HepG2 (cell line): ENCODE results near the gene CISD1. TPM values are rescaled to one million over a fixed set of nuclear protein-coding genes. Genes with fewer than 3 reads are reported as not detected.

Source experiments
- ATAC-seq: fragments of 200-7000 bp; cut with Tn5 transposase; 3 replicates; pipeline ENCODE4 v1.9.1; 2020; ENCODE audit warnings: mild to moderate bottlenecking, moderate library complexity
- BruUV-seq: library from RNA; stranded (reverse); fragments of 400-500 nt; replicated peaks from 2 replicates; lab custom pipeline; 2021; lab: Mats Ljungman, UMichigan
- CTCF ChIA-PET: fragments of 300-600 bp; formaldehyde crosslinking; extraction: SDS; loops from one replicate; lab custom pipeline; 2021; ENCODE audit warnings: low total read pairs, inconsistent platforms, low intra/inter-chr PET ratio; lab: Yijun Ruan, JAX
- POLR2A ChIA-PET: fragments of 350-600 bp; sonication (Branson Sonifier 250); formaldehyde crosslinking; loops from one replicate; lab custom pipeline; 2020; ENCODE audit warnings: antibody characterized with exemption, inconsistent platforms; lab: Yijun Ruan, JAX
- DNase-seq: peaks from one replicate; pipeline ENCODE4 v3.0.0-alpha.2; 2015; ENCODE audit warnings: low spot score
- FAIRE-seq: peaks from 3 replicates; lab custom pipeline; 2011; peaks lifted over from hg19 to GRCh38; lab: Jason Lieb, UNC
- H2AFZ ChIP-seq: one replicate; pipeline ENCODE4 v1.6.1; 2011; ENCODE audit warnings: low read length, inconsistent platforms
- H3K27ac ChIP-seq: fragments of 300-600 bp; 3 replicates; pipeline ENCODE4 v1.8.0; 2011; ENCODE audit warnings: mixed run types, mild to moderate bottlenecking, mixed read lengths, low read length, inconsistent platforms; ENCODE audit not compliant: insufficient read depth; ENCODE audit errors: extremely low read length
- H3K27me3 ChIP-seq, 2 experiments: fragments of 200-600 bp in 1 of 2; 2 replicates in 1 of 2; 3 replicates in 1 of 2; pipeline versions ENCODE4 v1.6.0 to v1.8.0; 2011; ENCODE audit warnings: low read length in 2 of 2, mild to moderate bottlenecking in 2 of 2, moderate library complexity in 2 of 2, inconsistent platforms in 1 of 2; ENCODE audit not compliant: insufficient read depth in 2 of 2, control insufficient read depth in 1 of 2
- H3K36me3 ChIP-seq, 2 experiments: fragments of 200-600 bp in 1 of 2; replicated peaks in 1 of 2; 2 replicates in 1 of 2; 3 replicates in 1 of 2; pipeline versions ENCODE4 v1.5.1 to v1.8.0; 2011; ENCODE audit warnings: low read length in 2 of 2, inconsistent platforms in 1 of 2; ENCODE audit not compliant: insufficient read depth in 2 of 2, control insufficient read depth in 1 of 2
- H3K4me1 ChIP-seq: 2 replicates; pipeline ENCODE4 v1.5.1; 2012; ENCODE audit warnings: low read length, inconsistent platforms; ENCODE audit not compliant: insufficient read depth
- H3K4me2 ChIP-seq: 2 replicates; pipeline ENCODE4 v1.6.0; 2011; ENCODE audit warnings: low read depth, low read length, inconsistent platforms
- H3K4me3 ChIP-seq, 3 experiments: fragments of 200-600 bp in 1 of 3; sonication (generic), shearing (Covaris generic) in 1 of 3; replicated peaks in 1 of 3; 2 replicates each; pipeline ENCODE4 v1.5.1; 2011 to 2016; ENCODE audit warnings: low read length in 3 of 3, inconsistent platforms in 2 of 3, low read depth in 2 of 3, mild to moderate bottlenecking in 2 of 3, control low read depth in 1 of 3, mixed read lengths in 1 of 3; ENCODE audit not compliant: insufficient read depth in 1 of 3
- H3K79me2 ChIP-seq: one replicate; pipeline ENCODE4 v1.6.1; 2011; ENCODE audit warnings: low read length, inconsistent platforms; ENCODE audit not compliant: insufficient read depth
- H3K9ac ChIP-seq: 2 replicates; pipeline ENCODE4 v1.6.0; 2011; ENCODE audit warnings: mild to moderate bottlenecking, low read depth, low read length, inconsistent platforms; ENCODE audit not compliant: insufficient read depth
- H3K9me3 ChIP-seq: 2 replicates; pipeline ENCODE4 v1.5.1; 2012; ENCODE audit warnings: mild to moderate bottlenecking, low read length
- H4K20me1 ChIP-seq: 2 replicates; pipeline ENCODE4 v1.6.0; 2011; ENCODE audit warnings: inconsistent platforms, mild to moderate bottlenecking, low read length, moderate library complexity; ENCODE audit not compliant: insufficient read depth
- ARNT2 ChIP-seq: sonication (generic); formaldehyde crosslinking; IDR thresholded peaks from 2 replicates; pipeline ENCODE4 v1.8.0; 2022; ENCODE audit warnings: mild to moderate bottlenecking, low read depth, missing genetic modification reagents, moderate library complexity
- ELF1 ChIP-seq: sonication (generic); formaldehyde crosslinking; IDR thresholded peaks from 2 replicates; pipeline ENCODE4 v1.4.0; 2020; ENCODE audit warnings: missing genetic modification reagents
- ETV5 ChIP-seq: IDR thresholded peaks from 2 replicates; pipeline ENCODE4 v1.6.1; 2018; ENCODE audit warnings: missing biosample characterization, missing genetic modification reagents, inconsistent platforms, borderline replicate concordance
- HNF4G ChIP-seq, 2 experiments: sonication (generic) in 1 of 2; formaldehyde crosslinking in 1 of 2; IDR thresholded peaks; 2 replicates each; pipeline versions ENCODE4 v1.4.0 to v1.6.1; 2011 to 2020; ENCODE audit warnings: borderline replicate concordance in 2 of 2, low read depth in 2 of 2, mild to moderate bottlenecking in 2 of 2, low read length in 1 of 2, missing genetic modification reagents in 1 of 2, moderate library complexity in 1 of 2
- RFX1 ChIP-seq: fragments of 450-650 bp; IDR thresholded peaks from 2 replicates; pipeline ENCODE4 v1.6.1; 2017
- RNF2 ChIP-seq: fragments of 450-650 bp; conservative IDR thresholded peaks from 2 replicates; pipeline ENCODE4 v1.6.1; 2016; ENCODE audit warnings: low read depth
- SALL1 ChIP-seq: sonication (generic); formaldehyde crosslinking; IDR thresholded peaks from 2 replicates; pipeline ENCODE4 v1.8.0; 2022; ENCODE audit warnings: mild to moderate bottlenecking, missing genetic modification reagents
- SALL2 ChIP-seq: sonication (generic); formaldehyde crosslinking; IDR thresholded peaks from 2 replicates; pipeline ENCODE4 v1.8.1; 2023; ENCODE audit warnings: mild to moderate bottlenecking, missing genetic modification reagents, inconsistent platforms
- U2AF1 ChIP-seq: fragments of 200-400 bp; formaldehyde crosslinking; optimal IDR thresholded peaks from 2 replicates; pipeline ENCODE3; 2017; ENCODE audit warnings: mild to moderate bottlenecking, low read depth, low read length
- XRCC5 ChIP-seq: fragments of 200-400 bp; formaldehyde crosslinking; optimal IDR thresholded peaks from 2 replicates; pipeline ENCODE3; 2017; ENCODE audit warnings: mild to moderate bottlenecking, low read length
- ZNF335 ChIP-seq: sonication (generic); formaldehyde crosslinking; IDR thresholded peaks from 2 replicates; pipeline ENCODE4 v1.4.0; 2020; ENCODE audit warnings: missing genetic modification reagents
- ZNF543 ChIP-seq: sonication (generic); formaldehyde crosslinking; IDR thresholded peaks from 2 replicates; pipeline ENCODE4 v1.4.0; 2020; ENCODE audit warnings: mild to moderate bottlenecking, missing genetic modification reagents
- ZNF670 ChIP-seq: sonication (generic); formaldehyde crosslinking; IDR thresholded peaks from 2 replicates; pipeline ENCODE4 v1.8.0; 2022; ENCODE audit warnings: mild to moderate bottlenecking, missing genetic modification reagents, borderline replicate concordance
- ZNF75D ChIP-seq: sonication (generic); formaldehyde crosslinking; IDR thresholded peaks from 2 replicates; pipeline ENCODE4 v1.8.1; 2023; ENCODE audit warnings: missing genetic modification reagents, mild to moderate bottlenecking, borderline replicate concordance
- ZNF768 ChIP-seq: sonication (generic); formaldehyde crosslinking; IDR thresholded peaks from 2 replicates; pipeline ENCODE4 v1.4.0; 2020; ENCODE audit warnings: missing genetic modification reagents
- ZNF777 ChIP-seq: sonication (generic); formaldehyde crosslinking; IDR thresholded peaks from 2 replicates; pipeline ENCODE4 v1.4.0; 2020; ENCODE audit warnings: missing genetic modification reagents
- WGBS: methylation state at CpG from one replicate; pipeline ENCODE4 v1.1.6; 2017; ENCODE audit warnings: low lambda C conversion rate; 5-methylcytosine and 5-hydroxymethylcytosine counted together
- in situ Hi-C: cut with HindIII; loops from 2 replicates; pipeline ENCODE4 v1.10.0; 2017; ENCODE audit warnings: low pct_unique_long_range_greater_than_20kb; ENCODE audit not compliant: extremely low pct_ligation_motif_present
- intact Hi-C: fragments of 100-400 bp; cut with micrococcal nuclease; formaldehyde crosslinking; loops from one replicate; pipeline ENCODE4 v1.10.0; 2022; ENCODE audit not compliant: unreplicated experiment
- polyA plus RNA-seq, 8 experiments: library from polyadenylated mRNA; depleted of rRNA in 3 of 8; stranded (reverse) in 7 of 8; unstranded in 1 of 8; fragments of >200 nt; fragmentation: Illumina TruSeq in 4 of 8; extraction: Trizol in 4 of 8; gene quantifications; 2 replicates each; pipeline versions ENCODE4 v1.2.1 to v1.2.3, GENCODE V29; 2011 to 2016; ENCODE audit warnings: low read depth in 4 of 8, missing spikeins in 1 of 8, mixed read lengths in 1 of 8; ENCODE audit not compliant: insufficient read depth in 1 of 8
- total RNA-seq, 5 experiments: library from RNA; depleted of rRNA; stranded (reverse); fragments of >200 nt; fragmentation: Illumina TruSeq; extraction: Trizol; gene quantifications; 2 replicates each; pipeline ENCODE4 v1.2.3, GENCODE V29; 2016; ENCODE audit warnings: low read depth in 1 of 5
- TF ChIP-seq, protein P1 (sequence below): IDR thresholded peaks from 2 replicates; pipeline ENCODE4 v1.6.1; 2018; ENCODE audit warnings: missing genetic modification reagents
- TF ChIP-seq, protein P2 (sequence below): sonication (generic); formaldehyde crosslinking; IDR thresholded peaks from 2 replicates; pipeline ENCODE4 v1.4.0; 2020; ENCODE audit warnings: missing genetic modification reagents, mild to moderate bottlenecking, borderline replicate concordance

The CISD1 gene
- total and polyA plus RNA-seq, 2 of the 13 experiments (the other 11 are each of a cell fraction or from before 2014, with no cell fraction given): 63.4 to 78.9 TPM

DNA sequence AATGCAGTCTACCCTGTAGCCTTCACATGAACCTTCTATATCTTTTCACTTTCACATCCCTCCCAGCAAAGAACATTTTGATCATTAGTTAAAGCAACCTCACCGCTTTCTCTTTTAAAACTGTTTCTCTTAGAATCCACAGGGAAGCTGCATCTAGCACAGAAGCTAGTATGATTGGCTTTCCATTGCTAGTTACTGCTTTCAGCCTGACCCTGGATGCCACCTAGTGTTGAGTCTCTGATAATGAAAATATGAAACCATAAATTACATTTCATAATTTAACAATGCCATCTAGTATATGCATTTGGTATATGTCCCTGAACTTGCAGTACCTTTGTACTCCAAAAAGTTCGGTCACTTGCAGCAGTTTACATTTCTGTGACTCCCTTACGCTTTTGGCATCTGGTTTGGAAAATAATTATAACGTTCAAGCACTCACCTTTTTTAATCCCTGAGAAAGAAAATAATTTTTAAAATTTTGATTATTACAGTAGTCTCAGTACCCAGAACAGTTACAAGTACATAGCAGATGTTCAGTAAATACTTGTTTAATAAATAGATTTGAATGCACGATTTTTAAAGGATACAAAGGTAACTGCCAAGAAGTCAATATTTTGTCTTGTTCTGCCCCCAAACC lies 22.7 kb downstream of the CISD1 start (continued):
- TF ChIP-seq ELF1 (no peak), ZNF777 (CRISPR knock-in tag) (no peak), ZNF75D (CRISPR knock-in tag) (no peak), RFX1 (no peak), HNF4G (IDR thresholded peaks at IDR 0.05; ENCODE audit: borderline replicate concordance, low read depth, low read length) (no peak), HNF4G (CRISPR knock-in tag; IDR thresholded peaks at IDR 0.05; ENCODE audit: borderline replicate concordance, low read depth) (no peak), SALL1 (CRISPR knock-in tag) (peak; percentile 21; the same call in 1 of the 2 replicates)
- TF ChIP-seq, protein P1, sequence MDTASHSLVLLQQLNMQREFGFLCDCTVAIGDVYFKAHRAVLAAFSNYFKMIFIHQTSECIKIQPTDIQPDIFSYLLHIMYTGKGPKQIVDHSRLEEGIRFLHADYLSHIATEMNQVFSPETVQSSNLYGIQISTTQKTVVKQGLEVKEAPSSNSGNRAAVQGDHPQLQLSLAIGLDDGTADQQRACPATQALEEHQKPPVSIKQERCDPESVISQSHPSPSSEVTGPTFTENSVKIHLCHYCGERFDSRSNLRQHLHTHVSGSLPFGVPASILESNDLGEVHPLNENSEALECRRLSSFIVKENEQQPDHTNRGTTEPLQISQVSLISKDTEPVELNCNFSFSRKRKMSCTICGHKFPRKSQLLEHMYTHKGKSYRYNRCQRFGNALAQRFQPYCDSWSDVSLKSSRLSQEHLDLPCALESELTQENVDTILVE (CRISPR knock-in tag): 0 out of 2 replicates have a peak, but pooled peaks have one; percentile 22

DNA sequence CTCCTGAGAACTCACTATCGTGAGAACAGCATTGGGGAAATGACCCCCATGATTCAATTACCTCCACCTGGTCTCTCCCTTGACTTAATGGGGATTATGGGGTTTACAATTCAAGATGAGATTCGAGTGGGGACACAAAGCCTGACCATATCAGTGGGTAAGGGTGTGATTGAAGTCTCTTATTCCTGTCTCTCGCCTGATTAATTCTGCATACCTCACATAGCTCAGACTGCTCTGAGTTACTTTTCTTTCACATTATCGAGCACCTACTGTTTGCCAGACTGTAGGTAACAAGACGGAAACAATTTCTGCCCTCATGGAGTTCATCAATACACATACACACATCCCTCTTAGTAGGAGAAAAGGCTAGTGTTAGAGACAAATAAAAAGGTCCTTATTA lies 25.0 kb downstream of the CISD1 start:
- no peak overlapping the region for H3K4me3 ChIP-seq
- TF ChIP-seq ETV5: no peak
- TF ChIP-seq ZNF670 (CRISPR knock-in tag): no peak
- TF ChIP-seq U2AF1: no peak
- no peak for TF ChIP-seq SALL2 (CRISPR knock-in tag)
- TF ChIP-seq ZNF543 (CRISPR knock-in tag): no peak
- TF ChIP-seq ZNF335: no peak
- no peak for TF ChIP-seq RNF2
- no peak for TF ChIP-seq ARNT2 (CRISPR knock-in tag)
- TF ChIP-seq, protein P2, sequence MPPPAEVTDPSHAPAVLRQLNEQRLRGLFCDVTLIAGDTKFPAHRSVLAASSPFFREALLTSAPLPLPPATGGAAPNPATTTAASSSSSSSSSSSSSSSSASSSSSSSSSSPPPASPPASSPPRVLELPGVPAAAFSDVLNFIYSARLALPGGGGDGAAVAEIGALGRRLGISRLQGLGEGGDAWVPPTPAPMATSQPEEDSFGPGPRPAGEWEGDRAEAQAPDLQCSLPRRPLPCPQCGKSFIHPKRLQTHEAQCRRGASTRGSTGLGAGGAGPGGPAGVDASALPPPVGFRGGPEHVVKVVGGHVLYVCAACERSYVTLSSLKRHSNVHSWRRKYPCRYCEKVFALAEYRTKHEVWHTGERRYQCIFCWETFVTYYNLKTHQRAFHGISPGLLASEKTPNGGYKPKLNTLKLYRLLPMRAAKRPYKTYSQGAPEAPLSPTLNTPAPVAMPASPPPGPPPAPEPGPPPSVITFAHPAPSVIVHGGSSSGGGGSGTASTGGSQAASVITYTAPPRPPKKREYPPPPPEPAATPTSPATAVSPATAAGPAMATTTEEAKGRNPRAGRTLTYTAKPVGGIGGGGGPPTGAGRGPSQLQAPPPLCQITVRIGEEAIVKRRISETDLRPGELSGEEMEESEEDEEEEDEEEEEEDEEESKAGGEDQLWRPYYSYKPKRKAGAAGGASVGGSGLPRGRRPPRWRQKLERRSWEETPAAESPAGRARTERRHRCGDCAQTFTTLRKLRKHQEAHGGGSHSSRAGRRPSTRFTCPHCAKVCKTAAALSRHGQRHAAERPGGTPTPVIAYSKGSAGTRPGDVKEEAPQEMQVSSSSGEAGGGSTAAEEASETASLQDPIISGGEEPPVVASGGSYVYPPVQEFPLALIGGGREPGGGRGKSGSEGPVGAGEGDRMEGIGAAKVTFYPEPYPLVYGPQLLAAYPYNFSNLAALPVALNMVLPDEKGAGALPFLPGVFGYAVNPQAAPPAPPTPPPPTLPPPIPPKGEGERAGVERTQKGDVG: no peak
- TF ChIP-seq ZNF768: no peak
- no peak for TF ChIP-seq XRCC5
- BruUV-seq: no TSS peak
- no peak overlapping the region for H3K9ac ChIP-seq
- in situ Hi-C loops: loop anchor here (5.0 kb wide), 1 partner anchor 112 kb away; no protein-coding TSS in a partner anchor
- no peak overlapping the region for H3K27ac ChIP-seq
- H3K27me3 ChIP-seq: no peaks in the 10 kb centered on the region; a peak in 1 of 5 replicates
- no peak for DNase-seq
- no peaks in the 10 kb centered on the region for H3K9me3 ChIP-seq
- ChIA-PET CTCF (no interaction called here), POLR2A (interaction anchor here (1.3 kb wide), 1 partner anchor 116 kb away, joined by 4 read pairs; no protein-coding TSS in a partner anchor)
- H3K4me1 ChIP-seq: no peaks in the 10 kb centered on the region
- no peaks in the 10 kb centered on the region for H3K79me2 ChIP-seq
- no peak for ATAC-seq
- intact Hi-C loops: no loop called here
- WGBS: 96% methylated on average over 5 of the region's 5 CpGs
- no peak overlapping the region for H3K4me2 ChIP-seq
- no peak overlapping the region for H2AFZ ChIP-seq
- no peaks in the 10 kb centered on the region for H4K20me1 ChIP-seq
- no peak for FAIRE-seq
- no peaks in the 10 kb centered on the region; a peak in 1 of 5 replicates for H3K36me3 ChIP-seq
